Astrocyte (in vitro differentiated cells and primary cell): Measurements from ENCODE around the gene KCNQ1. TPM values are rescaled to one million over a fixed set of nuclear protein-coding genes. Genes with fewer than 3 reads are reported as not detected.

Experiments
- DNase-seq: peaks from one replicate; pipeline ENCODE4 v3.0.0-alpha.2; 2010; ENCODE audit warnings: low read depth
- FAIRE-seq: peaks from 2 replicates; lab custom pipeline; 2011; peaks lifted over from hg19 to GRCh38; lab: Jason Lieb, UNC
- H2AFZ ChIP-seq: 2 replicates; pipeline ENCODE4 v1.6.0; 2012; ENCODE audit warnings: low read depth, low read length, inconsistent platforms
- H3K27ac ChIP-seq: 2 replicates; pipeline ENCODE4 v1.5.1; 2011; ENCODE audit warnings: low read depth, low read length, inconsistent platforms
- H3K27me3 ChIP-seq: 2 replicates; pipeline ENCODE4 v1.6.0; 2011; ENCODE audit warnings: low read length, inconsistent platforms; ENCODE audit not compliant: insufficient read depth
- H3K36me3 ChIP-seq: 2 replicates; pipeline ENCODE4 v1.5.1; 2011; ENCODE audit warnings: low read length, inconsistent platforms; ENCODE audit not compliant: insufficient read depth
- H3K4me1 ChIP-seq: 2 replicates; pipeline ENCODE4 v1.5.1; 2011; ENCODE audit warnings: low read length, inconsistent platforms; ENCODE audit not compliant: insufficient read depth
- H3K4me2 ChIP-seq: 2 replicates; pipeline ENCODE4 v1.6.0; 2012; ENCODE audit warnings: low read length, inconsistent platforms
- H3K4me3 ChIP-seq: 2 replicates; pipeline ENCODE4 v1.5.1; 2011; ENCODE audit warnings: low read depth, mild to moderate bottlenecking, low read length, inconsistent platforms; ENCODE audit not compliant: insufficient read depth
- H3K79me2 ChIP-seq: 2 replicates; pipeline ENCODE4 v1.6.0; 2012; ENCODE audit warnings: mild to moderate bottlenecking, low read length, inconsistent platforms; ENCODE audit not compliant: insufficient read depth
- H3K9ac ChIP-seq: 2 replicates; pipeline ENCODE4 v1.6.0; 2012; ENCODE audit warnings: mild to moderate bottlenecking, low read length, inconsistent platforms
- H3K9me3 ChIP-seq: 2 replicates; pipeline ENCODE4 v1.5.1; 2012; ENCODE audit warnings: low read depth, mild to moderate bottlenecking, low read length, inconsistent platforms; ENCODE audit not compliant: insufficient read depth
- H4K20me1 ChIP-seq: 2 replicates; pipeline ENCODE4 v1.6.0; 2012; ENCODE audit warnings: low read length, inconsistent platforms; ENCODE audit not compliant: insufficient read depth
- H3K27ac Mint-ChIP-seq: one replicate; pipeline ENCODE4 v1.8.0; 2021; ENCODE audit warnings: mild to moderate bottlenecking, mixed read lengths; ENCODE audit not compliant: unreplicated experiment
- H3K27me3 Mint-ChIP-seq: one replicate; pipeline ENCODE4 v1.8.0; 2021; ENCODE audit warnings: low read depth, mixed read lengths; ENCODE audit not compliant: unreplicated experiment
- H3K36me3 Mint-ChIP-seq: one replicate; pipeline ENCODE4 v1.8.0; 2021; ENCODE audit warnings: low read depth, mixed read lengths; ENCODE audit not compliant: unreplicated experiment
- H3K4me1 Mint-ChIP-seq: one replicate; pipeline ENCODE4 v1.8.0; 2021; ENCODE audit warnings: low read depth, mixed read lengths; ENCODE audit not compliant: unreplicated experiment
- H3K4me3 Mint-ChIP-seq: one replicate; pipeline ENCODE4 v1.8.0; 2021; ENCODE audit warnings: mild to moderate bottlenecking, moderate library complexity, mixed read lengths; ENCODE audit not compliant: unreplicated experiment
- H3K9me3 Mint-ChIP-seq: one replicate; pipeline ENCODE4 v1.8.0; 2021; ENCODE audit warnings: mild to moderate bottlenecking, mixed read lengths; ENCODE audit not compliant: unreplicated experiment
- EZH2 ChIP-seq: IDR thresholded peaks from 2 replicates; pipeline ENCODE4 v1.6.1; 2012; ENCODE audit warnings: mild to moderate bottlenecking, low read length, inconsistent platforms; ENCODE audit not compliant: insufficient read depth
- total RNA-seq: library from RNA; stranded (reverse); gene quantifications from 2 replicates; pipeline ENCODE4 v1.2.1, GENCODE V29; 2021
- TF ChIP-seq, protein P1 (sequence below): IDR thresholded peaks from 2 replicates; pipeline ENCODE4 v1.5.1; 2011; ENCODE audit warnings: low read depth, mild to moderate bottlenecking, inconsistent platforms, low read length, moderate library complexity; ENCODE audit not compliant: insufficient read depth

Gene KCNQ1
- total RNA-seq, 1 donor from 2014 or later: not detected

GRCh38 chr11:2849994-2850770, 405.4 kb downstream of the KCNQ1 start:
- no peak overlapping the region for H3K27ac Mint-ChIP-seq
- DNase-seq: no peak
- Histone ChIP-seq H3K4me1 (peaks cover 2% of the 10 kb centered on the region), H3K36me3 (no peaks in the 10 kb centered on the region), H3K4me2 (no peak overlapping the region), H3K27me3 (peaks cover 13% of the 10 kb centered on the region), H3K9me3 (no peaks in the 10 kb centered on the region), H3K9ac (no peak overlapping the region), H4K20me1 (no peaks in the 10 kb centered on the region), H3K4me3 (no peak overlapping the region), H2AFZ (no peak overlapping the region), H3K79me2 (no peaks in the 10 kb centered on the region), H3K27ac (no peak overlapping the region)
- H3K36me3 Mint-ChIP-seq: no peaks in the 10 kb centered on the region
- no peak overlapping the region for H3K4me3 Mint-ChIP-seq
- TF ChIP-seq, protein P1, sequence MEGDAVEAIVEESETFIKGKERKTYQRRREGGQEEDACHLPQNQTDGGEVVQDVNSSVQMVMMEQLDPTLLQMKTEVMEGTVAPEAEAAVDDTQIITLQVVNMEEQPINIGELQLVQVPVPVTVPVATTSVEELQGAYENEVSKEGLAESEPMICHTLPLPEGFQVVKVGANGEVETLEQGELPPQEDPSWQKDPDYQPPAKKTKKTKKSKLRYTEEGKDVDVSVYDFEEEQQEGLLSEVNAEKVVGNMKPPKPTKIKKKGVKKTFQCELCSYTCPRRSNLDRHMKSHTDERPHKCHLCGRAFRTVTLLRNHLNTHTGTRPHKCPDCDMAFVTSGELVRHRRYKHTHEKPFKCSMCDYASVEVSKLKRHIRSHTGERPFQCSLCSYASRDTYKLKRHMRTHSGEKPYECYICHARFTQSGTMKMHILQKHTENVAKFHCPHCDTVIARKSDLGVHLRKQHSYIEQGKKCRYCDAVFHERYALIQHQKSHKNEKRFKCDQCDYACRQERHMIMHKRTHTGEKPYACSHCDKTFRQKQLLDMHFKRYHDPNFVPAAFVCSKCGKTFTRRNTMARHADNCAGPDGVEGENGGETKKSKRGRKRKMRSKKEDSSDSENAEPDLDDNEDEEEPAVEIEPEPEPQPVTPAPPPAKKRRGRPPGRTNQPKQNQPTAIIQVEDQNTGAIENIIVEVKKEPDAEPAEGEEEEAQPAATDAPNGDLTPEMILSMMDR: no peak
- TF ChIP-seq EZH2: peak; percentile 47
- peaks cover 2% of the 10 kb centered on the region for H3K4me1 Mint-ChIP-seq
- peaks cover 38% of the 10 kb centered on the region for H3K27me3 Mint-ChIP-seq
- H3K9me3 Mint-ChIP-seq: no peaks in the 10 kb centered on the region
- FAIRE-seq: no peak

DNA sequence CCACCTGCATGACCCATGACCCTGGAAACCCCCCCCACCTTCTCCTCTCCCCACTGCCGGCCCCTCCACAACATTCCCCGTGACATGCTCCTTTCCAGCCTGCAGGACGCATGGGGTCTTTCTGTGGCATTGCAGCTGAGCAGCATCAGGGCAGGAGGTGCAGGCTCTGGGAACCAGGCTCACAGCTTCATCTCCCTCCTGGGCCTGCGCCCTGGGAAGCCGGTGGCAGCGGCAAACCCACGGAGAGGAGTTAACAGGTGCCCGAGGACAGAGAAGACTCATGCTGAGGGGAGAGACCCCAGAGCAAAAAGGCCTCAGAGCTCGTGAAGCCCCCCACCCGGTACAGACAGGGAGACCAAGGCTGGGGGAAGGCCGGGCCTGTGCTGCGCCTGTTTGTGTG, 408.6 kb downstream of the KCNQ1 start:
- Histone ChIP-seq H3K9me3 (no peaks in the 10 kb centered on the region), H4K20me1 (no peaks in the 10 kb centered on the region), H2AFZ (no peak overlapping the region), H3K79me2 (no peaks in the 10 kb centered on the region), H3K27ac (no peak overlapping the region), H3K9ac (no peak overlapping the region), H3K4me2 (no peak overlapping the region), H3K36me3 (no peaks in the 10 kb centered on the region), H3K4me1 (no peaks in the 10 kb centered on the region), H3K27me3 (peaks cover 13% of the 10 kb centered on the region), H3K4me3 (no peak overlapping the region)
- TF ChIP-seq, protein P1: no peak
- H3K27ac Mint-ChIP-seq: no peak overlapping the region
- DNase-seq: no peak
- H3K9me3 Mint-ChIP-seq: no peaks in the 10 kb centered on the region
- H3K27me3 Mint-ChIP-seq: peaks cover 45% of the 10 kb centered on the region
- H3K4me1 Mint-ChIP-seq: no peaks in the 10 kb centered on the region
- no peak overlapping the region for H3K4me3 Mint-ChIP-seq
- H3K36me3 Mint-ChIP-seq: no peaks in the 10 kb centered on the region
- no peak for FAIRE-seq

- Histone ChIP-seq H3K9ac (no peak overlapping the region), H4K20me1 (no peaks in the 10 kb centered on the region), H3K27ac (no peak overlapping the region), H3K4me2 (no peak overlapping the region), H3K36me3 (no peaks in the 10 kb centered on the region), H3K27me3 (peaks cover 13% of the 10 kb centered on the region), H3K4me1 (no peaks in the 10 kb centered on the region), H3K9me3 (no peaks in the 10 kb centered on the region), H3K79me2 (no peaks in the 10 kb centered on the region), H2AFZ (no peak overlapping the region), H3K4me3 (no peak overlapping the region)
- H3K27ac Mint-ChIP-seq: no peak overlapping the region
- no peaks in the 10 kb centered on the region for H3K36me3 Mint-ChIP-seq
- H3K27me3 Mint-ChIP-seq: peaks cover 48% of the 10 kb centered on the region
- TF ChIP-seq EZH2: no peak
- TF ChIP-seq, protein P1: no peak
- H3K9me3 Mint-ChIP-seq: no peaks in the 10 kb centered on the region
- H3K4me1 Mint-ChIP-seq: no peaks in the 10 kb centered on the region
- FAIRE-seq: no peak
- no peak for DNase-seq
- no peak overlapping the region for H3K4me3 Mint-ChIP-seq
These were observed 409.3 kb downstream of the KCNQ1 start for GRCh38 chr11:2853997-2854560.
